Right atrium auricular region (tissue), 2 donors: ENCODE measurements around the gene LIN7A. TPM values are rescaled to one million over a fixed set of nuclear protein-coding genes. Genes with fewer than 3 reads are reported as not detected.

Experiments used
- DNase-seq: peaks from one replicate; pipeline ENCODE4 v3.0.0-alpha.2; 2019; ENCODE audit warnings: low spot score
- H3K27ac ChIP-seq, 2 donors: fragments of 200-600 bp; sonication (generic); 1 replicate in 1 of 2; 2 replicates in 1 of 2; pipeline ENCODE4 v1.5.1; 2016 to 2019
- H3K27me3 ChIP-seq, 2 donors: fragments of 200-600 bp; sonication (generic); one replicate each; pipeline versions ENCODE4 v1.5.1 to v1.6.0; 2017 to 2019
- H3K36me3 ChIP-seq: fragments of 200-600 bp; sonication (generic); one replicate; pipeline ENCODE4 v1.5.1; 2016
- H3K4me1 ChIP-seq, 2 donors: fragments of 200-600 bp; sonication (generic); one replicate each; pipeline versions ENCODE4 v1.5.1 to v1.6.0; 2017 to 2019
- H3K4me3 ChIP-seq, 2 donors: fragments of 200-600 bp; sonication (generic); 1 replicate in 1 of 2; 2 replicates in 1 of 2; pipeline ENCODE4 v1.5.1; 2017 to 2019; ENCODE audit warnings: mild to moderate bottlenecking in 1 of 2, moderate library complexity in 1 of 2
- H3K9me3 ChIP-seq, 2 donors: fragments of 200-600 bp; sonication (generic); one replicate each; pipeline ENCODE4 v1.5.1; 2019
- CTCF ChIP-seq, 2 donors: fragments of 200-600 bp; sonication (generic); IDR thresholded peaks; one replicate each; pipeline ENCODE4 v1.5.1; 2019; ENCODE audit warnings: antibody characterized with exemption in 2 of 2
- total RNA-seq, 2 donors: library from RNA; depleted of rRNA; stranded (reverse); fragments of >200 nt; gene quantifications; one replicate each; pipeline ENCODE4 v1.1.0, GENCODE V29; 2016

Gene LIN7A
- 10 to 100 TPM; 16.2 to 23.3 TPM for total RNA-seq

GRCh38 chr12:80937391-80938238 lies at the start of gene LIN7A:
LIN7A (minus strand) TSS chr12:80937934; CDS start chr12:80937722, 212 bp downstream.
- TF ChIP-seq CTCF (IDR thresholded peaks at IDR 0.05), result no peak
- Histone ChIP-seq H3K27me3 (no peaks in the 10 kb centered on the region), H3K9me3 (no peaks in the 10 kb centered on the region), H3K36me3 (no peaks in the 10 kb centered on the region), H3K4me3 (peak within 1 kb of the TSS; percentile 76 to 79), H3K4me1 (peaks cover 0 to 7% of the 10 kb centered on the region in 2 donors), H3K27ac (peak within 1 kb of the TSS; percentile 87 to 92)
- DNase-seq, result no peak

- H3K27ac ChIP-seq, result no peak overlapping the region
- no peak for DNase-seq
- H3K27me3 ChIP-seq, result no peaks in the 10 kb centered on the region
- H3K36me3 ChIP-seq, result no peaks in the 10 kb centered on the region
- TF ChIP-seq CTCF (IDR thresholded peaks at IDR 0.05), result no peak
- no peak overlapping the region for H3K4me3 ChIP-seq
- H3K9me3 ChIP-seq, result no peaks in the 10 kb centered on the region
- no peaks in the 10 kb centered on the region for H3K4me1 ChIP-seq
These were observed 48.5 kb upstream of the LIN7A start for GRCh38 chr12:80986224-80986623.

GRCh38 chr12:80979816-80980215 lies 42.1 kb upstream of the LIN7A start:
- DNase-seq, result no peak
- no peak overlapping the region for H3K27ac ChIP-seq
- H3K9me3 ChIP-seq, result no peaks in the 10 kb centered on the region
- no peak for TF ChIP-seq CTCF (IDR thresholded peaks at IDR 0.05)
- no peaks in the 10 kb centered on the region for H3K36me3 ChIP-seq
- H3K4me1 ChIP-seq, result no peaks in the 10 kb centered on the region
- no peak overlapping the region for H3K4me3 ChIP-seq
- no peaks in the 10 kb centered on the region for H3K27me3 ChIP-seq

- Histone ChIP-seq H3K27ac (no peak overlapping the region), H3K27me3 (no peaks in the 10 kb centered on the region), H3K4me1 (no peaks in the 10 kb centered on the region), H3K36me3 (no peaks in the 10 kb centered on the region), H3K4me3 (no peak overlapping the region), H3K9me3 (no peaks in the 10 kb centered on the region)
- no peak for DNase-seq
- no peak for TF ChIP-seq CTCF (IDR thresholded peaks at IDR 0.05)
These were observed 41.5 kb upstream of the LIN7A start for GRCh38 chr12:80979251-80979650.

- H3K4me3 ChIP-seq, result no peak overlapping the region
- TF ChIP-seq CTCF (IDR thresholded peaks at IDR 0.05), result no peak
- no peaks in the 10 kb centered on the region for H3K36me3 ChIP-seq
- H3K27me3 ChIP-seq, result no peaks in the 10 kb centered on the region
- DNase-seq, result no peak
- no peak overlapping the region for H3K27ac ChIP-seq
- H3K4me1 ChIP-seq, result no peaks in the 10 kb centered on the region
- H3K9me3 ChIP-seq, result no peaks in the 10 kb centered on the region
These were observed 39.6 kb upstream of the LIN7A start for GRCh38 chr12:80977346-80977745.
